ENCODE measurements around the gene TBXT. TPM values are rescaled to one million over a fixed set of nuclear protein-coding genes. Genes with fewer than 3 reads are reported as not detected.
"Not testable (repeated sequence)": the region's sequence is repeated elsewhere in the genome, so short reads cannot be mapped to it uniquely, and the experiment has no call there.

The TBXT gene
- total RNA-seq, result not detected

- DNase-seq (ENCODE audit: low read depth in 2 of 3, low spot score in 2 of 3), result no peak
Measured at GRCh38 chr6:166167801-166168615, at the start of gene TBXT. Gene TBXT, minus strand, starts transcription at chr6:166167851. Its CDS starts 260 bp downstream, at chr6:166167591.

- no peak for DNase-seq (ENCODE audit: low read depth in 2 of 3, low spot score in 2 of 3)
Measured at GRCh38 chr6:166207284-166207561, 39.6 kb upstream of the TBXT start.

GRCh38 chr6:166206510-166207283, 39.0 kb upstream of the TBXT start:
- DNase-seq (ENCODE audit: low read depth in 2 of 3, low spot score in 2 of 3), result no peak

- DNase-seq (ENCODE audit: low read depth in 2 of 3, low spot score in 2 of 3), result no peak
Measured at GRCh38 chr6:166206066-166206465, 38.4 kb upstream of the TBXT start.

GRCh38 chr6:166204852-166205650, 37.4 kb upstream of the TBXT start:
- DNase-seq (ENCODE audit: low read depth in 2 of 3, low spot score in 2 of 3), result no peak

- no peak for DNase-seq (ENCODE audit: low read depth in 2 of 3, low spot score in 2 of 3)
Measured at GRCh38 chr6:166203641-166204222, 36.1 kb upstream of the TBXT start.

GRCh38 chr6:166203003-166203640, 35.5 kb upstream of the TBXT start:
- no peak for DNase-seq (ENCODE audit: low read depth in 2 of 3, low spot score in 2 of 3)

GRCh38 chr6:166202321-166202733, 34.7 kb upstream of the TBXT start:
- DNase-seq (ENCODE audit: low read depth in 2 of 3, low spot score in 2 of 3), result no peak

GRCh38 chr6:166201878-166202277, 34.2 kb upstream of the TBXT start:
- no peak for DNase-seq (ENCODE audit: low read depth in 2 of 3, low spot score in 2 of 3)

- DNase-seq (ENCODE audit: low read depth in 2 of 3, low spot score in 2 of 3), result no peak
Measured at GRCh38 chr6:166197361-166197760, 29.7 kb upstream of the TBXT start.

- DNase-seq (ENCODE audit: low read depth in 2 of 3, low spot score in 2 of 3), result no peak
Measured at GRCh38 chr6:166195860-166196238, 28.2 kb upstream of the TBXT start.

- DNase-seq (ENCODE audit: low read depth in 2 of 3, low spot score in 2 of 3), result no peak
Measured at GRCh38 chr6:166194914-166195859, 27.5 kb upstream of the TBXT start.

GRCh38 chr6:166192557-166192956, 24.9 kb upstream of the TBXT start:
- no peak for DNase-seq (ENCODE audit: low read depth in 2 of 3, low spot score in 2 of 3)

GRCh38 chr6:166192136-166192535, 24.5 kb upstream of the TBXT start:
- no peak for DNase-seq (ENCODE audit: low read depth in 2 of 3, low spot score in 2 of 3)

GRCh38 chr6:166179704-166180103, 12.1 kb upstream of the TBXT start:
- DNase-seq (ENCODE audit: low read depth in 2 of 3, low spot score in 2 of 3), result no peak

- DNase-seq (ENCODE audit: low read depth in 2 of 3, low spot score in 2 of 3), result no peak
Measured at GRCh38 chr6:166176106-166176505, 8.5 kb upstream of the TBXT start.

GRCh38 chr6:166175093-166175492, 7.4 kb upstream of the TBXT start:
- not testable (repeated sequence) for DNase-seq (ENCODE audit: low read depth in 2 of 3, low spot score in 2 of 3)

GRCh38 chr6:166174031-166174430, 6.4 kb upstream of the TBXT start:
- DNase-seq (ENCODE audit: low read depth in 2 of 3, low spot score in 2 of 3), result no peak

- no peak for DNase-seq (ENCODE audit: low read depth in 2 of 3, low spot score in 2 of 3)
Measured at GRCh38 chr6:166173281-166173951, 5.8 kb upstream of the TBXT start.
